GM21619 (cell line): Measurements from ENCODE around the gene MRAP.

Experiments used
- ATAC-seq: cut with Tn5 transposase; IDR thresholded peaks from one replicate; pipeline ENCODE4 v1.9.1; 2021; ENCODE audit not compliant: unreplicated experiment

Gene MRAP

DNA sequence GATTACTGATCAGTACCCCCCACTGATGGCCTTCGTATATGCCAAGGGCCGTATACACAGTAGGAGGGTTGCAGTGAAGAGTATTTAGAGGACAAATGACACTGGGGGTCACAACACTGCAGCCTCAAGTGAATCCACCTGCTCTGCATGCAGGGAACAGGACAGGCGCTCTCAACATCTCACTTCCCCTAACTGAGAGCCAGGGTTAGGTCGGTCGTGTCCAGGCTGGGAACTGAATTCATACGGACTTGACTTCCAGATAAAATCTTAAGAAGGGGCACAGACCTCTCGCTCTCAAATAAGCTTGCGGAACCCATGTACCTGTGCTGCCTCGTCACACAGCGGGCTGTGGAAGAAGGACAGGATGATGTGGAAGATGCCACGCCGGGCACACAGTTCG, 22.8 kb downstream of the MRAP start:
- no peak for ATAC-seq

- ATAC-seq: no peak
These were observed 23.4 kb downstream of the MRAP start for GRCh38 chr21:32322103-32322502.

GRCh38 chr21:32322676-32323075, 24.0 kb downstream of the MRAP start:
- ATAC-seq: no peak

DNA sequence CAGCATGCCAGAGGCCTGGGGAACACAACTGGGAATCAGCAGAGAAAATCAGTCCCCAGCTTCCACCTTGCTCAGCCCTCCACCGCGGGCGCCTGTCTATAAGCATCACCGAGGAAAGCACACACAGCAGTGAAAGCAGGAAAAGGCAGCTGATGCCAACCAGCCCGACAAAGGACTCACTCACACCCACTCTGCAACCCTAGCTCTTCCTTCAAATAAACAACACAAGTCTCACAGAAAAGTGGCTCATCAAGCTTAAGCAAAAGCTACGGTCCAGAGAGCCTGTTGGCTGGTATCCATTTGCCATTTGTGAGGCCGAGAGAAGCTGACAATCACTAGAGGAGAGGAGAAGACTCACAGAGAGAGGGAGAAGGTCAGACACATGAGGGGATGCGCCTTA, 27.1 kb downstream of the MRAP start:
- no peak for ATAC-seq

- no peak for ATAC-seq
These were observed 29.9 kb downstream of the MRAP start for GRCh38 chr21:32328595-32328994.

DNA sequence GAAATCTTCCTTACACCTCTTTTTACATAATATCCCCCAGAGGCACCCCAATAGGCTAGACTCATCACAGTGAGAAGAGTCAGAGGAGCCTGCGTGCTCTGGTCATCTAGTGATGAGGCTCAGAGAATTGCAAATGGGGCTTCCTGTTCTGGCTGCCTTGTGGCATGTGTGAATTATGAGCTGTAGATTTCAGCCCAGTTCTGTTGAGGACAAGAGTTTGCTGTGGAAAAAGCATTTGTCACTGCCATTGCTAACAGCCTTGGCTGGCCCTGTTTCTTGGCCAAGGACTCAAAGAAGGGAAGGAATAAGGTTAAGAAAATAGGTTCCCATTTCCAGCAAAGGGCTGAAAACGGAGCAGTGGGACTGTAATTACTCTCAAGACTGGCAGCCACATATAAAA, 30.7 kb downstream of the MRAP start:
- no peak for ATAC-seq

DNA sequence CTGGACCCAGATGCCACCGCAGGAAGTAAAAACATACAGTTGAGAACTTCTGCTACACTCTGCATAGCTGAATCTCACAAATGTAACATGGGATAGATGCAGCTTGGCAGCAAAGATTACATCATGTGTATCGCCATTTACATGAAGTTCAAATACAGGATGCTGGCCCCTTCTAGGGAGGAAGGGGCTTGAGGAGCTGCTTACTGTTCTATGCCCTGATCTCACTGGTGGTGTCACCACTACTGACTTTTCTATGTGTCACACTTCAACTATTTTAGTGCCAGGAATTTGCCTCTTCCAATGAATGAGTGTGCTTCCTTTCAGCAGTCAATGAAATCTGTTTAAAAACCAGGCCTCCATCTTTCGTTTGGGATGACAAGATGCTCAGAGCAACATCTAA, 31.1 kb downstream of the MRAP start:
- ATAC-seq: no peak

DNA sequence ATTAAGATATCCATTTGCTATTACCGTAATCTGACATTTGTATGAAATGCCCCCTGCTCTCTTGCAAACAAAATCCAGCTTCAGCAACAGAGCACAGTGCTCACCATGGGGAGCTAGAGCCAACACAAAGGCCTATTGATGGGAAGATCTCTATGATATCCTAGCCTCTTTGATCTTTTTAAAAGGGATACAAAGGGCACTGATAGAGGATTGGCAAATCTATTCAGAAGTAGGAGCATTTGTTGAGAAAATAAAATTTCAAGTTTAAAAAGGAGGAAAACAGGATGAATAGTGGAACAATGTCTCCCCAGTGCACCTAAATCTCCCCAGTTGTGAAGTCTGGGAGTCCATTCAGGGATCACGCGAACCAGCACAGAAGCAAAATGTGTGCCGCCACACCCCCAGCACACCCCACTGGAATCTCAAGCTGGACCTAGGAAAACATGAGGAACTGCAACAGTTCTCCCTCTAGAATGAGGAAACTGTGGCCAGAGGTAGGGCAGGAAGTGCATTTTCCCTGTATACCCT, 32.2 kb downstream of the MRAP start:
- no peak for ATAC-seq

GRCh38 chr21:32331444-32332305, 33.0 kb downstream of the MRAP start:
- no peak for ATAC-seq

DNA sequence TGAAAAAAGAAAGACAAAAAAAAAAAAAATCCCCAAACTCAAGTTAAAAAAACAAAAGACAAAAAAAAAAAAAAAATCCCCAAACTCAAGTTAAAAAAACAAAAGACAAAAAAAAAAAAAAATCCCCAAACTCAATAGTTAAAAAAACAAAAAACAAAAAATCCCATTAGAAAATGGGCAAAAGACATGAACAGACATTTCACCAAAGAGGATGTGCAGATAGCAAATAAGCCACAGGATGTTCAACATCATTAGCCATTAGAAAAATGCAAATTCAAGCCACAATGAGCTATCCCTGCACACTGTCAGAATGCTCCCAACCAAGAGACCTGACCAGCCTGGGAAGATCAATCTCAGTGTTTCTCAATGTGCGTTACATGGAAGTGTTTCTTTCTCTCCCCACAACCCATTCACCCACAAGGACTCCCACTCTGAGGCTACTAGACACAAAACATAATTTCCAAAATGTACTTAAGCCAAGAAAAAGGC, 33.9 kb downstream of the MRAP start:
- ATAC-seq: no peak

GRCh38 chr21:32333953-32334673, 35.5 kb downstream of the MRAP start:
- ATAC-seq: no peak

DNA sequence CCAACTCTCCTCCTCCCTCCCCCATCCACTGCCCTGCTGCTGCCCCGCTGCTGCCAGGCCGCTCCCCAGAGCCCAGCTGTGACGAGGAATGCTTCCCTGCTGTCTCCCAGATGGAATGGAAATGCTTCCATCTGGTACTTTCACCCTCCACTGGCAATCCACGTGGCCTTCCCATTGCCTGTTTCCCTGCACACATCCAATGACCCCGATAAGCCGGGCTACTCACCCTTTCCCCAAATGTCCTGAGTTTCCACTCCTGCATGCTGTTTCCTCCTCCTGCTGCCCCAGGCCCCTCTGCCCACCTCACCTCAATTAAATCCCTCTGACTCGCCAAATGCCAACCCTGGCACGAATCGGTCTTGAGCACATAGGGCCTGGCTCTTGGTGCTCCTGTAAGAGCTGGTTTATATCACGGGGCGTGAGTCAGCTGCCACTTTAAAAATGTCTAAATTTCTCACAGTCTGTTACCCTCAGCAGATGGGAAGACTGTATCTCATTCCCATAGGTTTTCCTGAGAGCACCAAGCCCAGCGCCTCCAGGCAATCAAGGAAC, 36.4 kb downstream of the MRAP start:
- ATAC-seq: no peak

DNA sequence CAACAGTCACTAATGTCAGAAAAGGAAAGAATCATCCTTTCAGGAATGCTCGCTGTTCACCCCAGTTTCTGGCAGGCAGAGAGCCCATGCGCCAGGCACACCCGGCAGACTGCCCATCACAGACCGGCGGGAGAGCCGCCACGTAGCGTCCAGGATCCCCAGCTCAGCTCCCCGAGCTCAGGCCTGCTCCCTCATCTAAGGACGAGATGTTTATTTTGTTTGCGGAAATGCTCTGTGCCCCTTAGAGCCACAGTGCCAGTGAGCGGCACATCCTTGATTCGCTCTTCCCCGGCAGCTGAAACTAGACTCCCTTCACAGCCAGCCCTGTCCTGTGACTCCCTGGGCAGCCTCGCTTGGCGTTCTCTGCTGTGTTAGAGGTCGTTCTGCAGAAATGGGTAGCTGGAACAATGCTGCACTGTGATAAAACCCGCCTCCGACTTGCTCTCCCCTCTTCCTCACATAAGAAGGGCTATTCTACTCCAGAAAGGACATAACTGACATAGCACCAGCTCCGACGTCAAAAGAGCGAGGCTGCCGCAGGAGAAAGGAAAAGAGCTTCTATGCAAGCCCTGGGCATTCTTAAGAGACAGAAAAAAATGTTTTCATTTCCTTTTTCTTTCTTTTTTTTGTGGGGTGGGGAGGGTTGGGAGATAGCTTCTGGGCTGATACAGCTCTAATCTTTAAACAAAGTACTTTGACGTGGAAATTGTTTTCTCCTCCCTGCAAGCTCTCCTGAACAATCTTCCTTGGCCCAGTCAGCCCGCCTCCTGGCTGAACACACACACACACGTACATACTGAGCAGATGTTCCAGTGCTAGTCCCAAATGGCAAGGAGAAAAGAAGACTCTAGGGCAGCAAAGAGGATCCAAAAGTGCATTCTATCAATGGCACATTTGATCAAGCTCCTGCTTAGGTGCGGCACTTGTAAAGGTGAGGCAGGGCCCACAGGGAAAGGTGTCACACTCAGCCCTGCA, 37.2 kb downstream of the MRAP start:
- ATAC-seq: no peak

DNA sequence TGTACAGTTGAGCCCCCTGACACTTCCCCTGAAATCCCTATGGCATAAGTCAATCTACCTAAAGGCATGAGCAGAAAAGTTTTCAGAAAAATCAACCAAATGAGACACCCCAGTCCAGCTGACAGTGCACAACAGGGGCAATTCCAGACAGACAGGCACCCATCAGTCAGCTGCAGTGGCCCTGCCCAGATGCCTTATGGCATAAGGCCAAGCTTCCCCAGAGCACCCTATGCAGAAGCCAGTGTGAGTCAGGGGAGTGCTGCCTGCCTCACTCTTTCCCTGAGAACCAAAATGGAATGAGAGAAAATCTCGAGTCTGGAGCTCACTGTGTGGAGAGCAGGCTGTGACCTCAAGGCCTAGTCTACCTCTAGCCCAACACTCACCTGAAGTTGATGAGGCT, 38.1 kb downstream of the MRAP start:
- no peak for ATAC-seq

- ATAC-seq: no peak
These were observed 38.6 kb downstream of the MRAP start for GRCh38 chr21:32337206-32337605.

DNA sequence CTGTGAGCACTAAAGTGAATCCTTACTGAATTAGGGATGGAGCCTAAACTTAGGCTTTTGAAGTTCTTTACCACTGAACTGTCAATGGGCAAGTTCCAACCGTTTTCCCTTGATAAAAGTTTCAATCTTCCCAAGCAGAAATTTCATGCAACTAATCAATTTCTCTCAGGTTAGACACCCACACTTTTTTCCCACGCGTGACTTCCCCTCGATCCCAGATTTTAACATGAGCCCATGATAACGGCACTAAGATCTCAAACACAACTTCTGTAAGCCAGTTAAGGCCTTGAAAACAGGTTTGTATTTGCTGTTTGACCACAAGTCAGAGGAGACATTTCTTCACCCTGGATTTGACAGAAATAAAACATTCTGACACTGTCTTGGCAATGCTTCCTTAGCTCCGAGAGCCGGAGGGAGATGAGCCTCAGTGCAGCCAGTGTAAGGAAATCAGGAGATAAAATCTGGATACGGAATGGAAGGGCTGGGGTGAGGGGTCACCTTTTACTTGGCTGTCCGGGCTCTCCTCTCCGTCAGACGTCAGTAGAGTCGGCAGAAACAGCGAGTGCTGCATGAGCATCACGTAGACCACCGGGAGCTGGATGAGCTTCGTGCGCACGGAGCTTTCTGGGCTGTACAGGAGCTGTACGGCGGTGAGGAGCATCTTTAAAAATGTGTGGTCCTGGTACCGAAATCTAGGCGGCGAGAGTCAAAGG, 39.7 kb downstream of the MRAP start:
- ATAC-seq: no peak

DNA sequence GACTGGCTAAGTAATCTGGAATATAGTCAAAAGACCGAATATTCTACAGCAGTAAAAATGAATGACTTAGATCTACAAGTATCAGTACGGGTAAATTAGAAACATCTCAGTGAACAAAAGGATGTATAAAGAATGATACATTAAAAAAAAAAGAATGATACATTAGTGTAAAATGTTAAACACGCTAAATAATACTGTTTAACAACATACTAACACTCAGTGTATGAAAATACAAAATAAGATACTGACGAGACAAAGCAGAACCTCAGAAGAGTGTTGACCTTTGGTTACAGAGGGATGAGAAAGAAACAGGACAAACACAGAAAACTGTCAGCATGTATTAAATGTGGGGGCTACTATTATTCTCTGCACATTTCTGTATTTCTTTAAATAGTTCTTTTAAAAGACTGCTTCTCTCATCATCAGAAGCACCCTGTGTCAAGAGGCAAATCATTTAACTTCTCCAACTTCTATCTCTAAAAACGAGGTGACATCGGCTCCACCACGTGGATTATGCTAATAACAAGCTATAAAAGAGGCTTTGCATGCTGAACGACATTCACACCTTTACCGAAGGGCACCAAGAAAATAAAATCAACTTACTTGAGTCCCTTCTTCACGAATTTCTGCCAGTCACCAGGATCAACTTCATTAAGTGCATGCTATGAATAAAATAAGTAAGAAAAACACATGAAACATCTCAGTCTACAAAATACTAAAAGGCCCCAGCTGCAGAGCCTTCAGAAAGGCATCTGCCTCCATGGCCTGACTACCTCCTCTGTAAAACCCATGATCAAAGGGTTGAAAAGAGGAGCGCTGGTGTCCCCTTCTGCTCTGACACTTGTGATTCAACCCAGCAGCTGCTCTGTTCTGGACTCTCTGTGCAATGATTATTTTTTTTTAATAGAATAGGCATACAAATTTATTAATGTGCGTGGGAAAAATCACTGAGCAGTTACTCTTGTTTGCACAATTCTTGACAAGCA, 42.5 kb downstream of the MRAP start:
- ATAC-seq: no peak

DNA sequence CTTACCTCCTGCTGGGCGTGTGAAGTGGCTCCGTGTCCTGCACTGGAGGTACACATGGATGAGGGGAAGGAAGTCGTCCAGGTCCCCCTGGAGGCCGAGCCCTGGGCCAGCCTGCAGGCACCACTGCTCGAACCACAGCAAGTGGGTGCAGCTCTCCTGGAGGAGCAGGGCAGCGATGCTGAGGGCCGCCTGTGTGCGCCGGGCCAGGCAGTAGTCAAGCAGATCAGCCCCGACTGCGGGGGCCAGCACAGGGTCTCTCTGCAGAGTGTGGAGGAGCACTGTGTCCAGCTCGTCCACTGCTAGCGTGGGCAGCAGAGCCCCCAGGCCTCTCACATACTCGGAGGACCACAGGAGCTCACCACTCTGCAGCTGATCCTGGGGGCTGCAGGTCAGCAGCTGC, 48.3 kb downstream of the MRAP start:
- no peak for ATAC-seq

- no peak for ATAC-seq
These were observed 48.7 kb downstream of the MRAP start for GRCh38 chr21:32347351-32347750.
